ENCODE measurements around the gene SBDS. TPM values are rescaled to one million over a fixed set of nuclear protein-coding genes. Genes with fewer than 3 reads are reported as not detected.
"Not testable (repeated sequence)": the region's sequence is repeated elsewhere in the genome, so short reads cannot be mapped to it uniquely, and the experiment has no call there.

SBDS gene
- polyA plus RNA-seq, 4 donors = 87.9 to 309 (median 203) TPM

DNA sequence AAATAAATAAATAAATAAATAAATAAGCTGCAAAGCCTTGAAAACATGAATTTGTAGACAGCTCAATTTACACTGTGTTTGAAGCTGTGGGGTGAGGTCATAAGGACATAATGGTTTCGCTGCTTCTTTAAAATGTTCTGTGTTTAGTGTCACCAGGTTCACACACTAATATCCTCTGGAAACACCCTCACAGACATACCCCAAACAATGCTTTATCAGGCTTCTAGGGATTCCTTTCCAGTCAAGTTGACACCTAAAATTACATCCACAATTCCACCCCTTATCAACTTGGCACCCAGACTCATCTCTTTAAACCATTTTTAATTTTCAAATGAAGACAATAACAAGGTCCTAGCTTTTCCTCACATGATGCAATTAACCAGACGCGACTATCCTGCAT is 5.8 kb downstream of the SBDS start:
- H3K9me3 ChIP-seq (ENCODE audit: control insufficient read depth in 2 of 2, insufficient read depth in 1 of 2, low read depth in 1 of 2, low read length in 1 of 2); H3K27ac ChIP-seq (ENCODE audit: low read depth in 1 of 3, low read length in 2 of 3); FAIRE-seq; H3K4me3 ChIP-seq (ENCODE audit: low read depth in 1 of 3, low read length in 3 of 3); H3K27me3 ChIP-seq (ENCODE audit: control insufficient read depth in 3 of 3, insufficient read depth in 3 of 3, low read length in 3 of 3); H3K4me1 ChIP-seq (ENCODE audit: control insufficient read depth in 3 of 3, insufficient read depth in 2 of 3, low read depth in 1 of 3, low read length in 2 of 3); DNase-seq: not testable (repeated sequence)
- H3K36me3 ChIP-seq (ENCODE audit: control insufficient read depth in 3 of 3, insufficient read depth in 2 of 3, low read depth in 1 of 3, low read length in 3 of 3) = peaks cover 7 to 25% (median 8%) of the 10 kb centered on the region in 3 donors
- WGBS, 3 donors = 82 to 100% (median 94%) methylated on average over 1 of the region's 3 CpGs

DNA sequence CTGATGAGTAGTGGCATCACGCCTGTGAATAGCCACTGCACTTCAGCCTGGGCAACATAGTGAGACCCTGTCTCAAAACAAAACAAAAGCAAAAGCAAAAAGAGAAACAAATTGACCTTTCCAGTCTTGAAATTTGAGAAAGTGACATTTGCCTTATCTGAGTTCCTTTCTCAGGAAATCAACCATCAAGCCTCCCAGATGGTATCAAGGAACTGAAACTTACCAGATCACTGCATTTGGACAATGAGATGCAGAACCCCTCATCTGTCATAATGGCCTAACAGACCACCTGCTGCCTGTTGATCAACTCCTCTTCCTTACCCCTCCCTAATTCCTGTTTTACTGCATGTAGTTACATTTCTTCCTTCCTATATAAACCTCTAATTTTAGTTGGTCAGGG is 15.1 kb downstream of the SBDS start:
- FAIRE-seq; DNase-seq; H3K4me1 ChIP-seq (ENCODE audit: control insufficient read depth in 3 of 3, insufficient read depth in 2 of 3, low read depth in 1 of 3, low read length in 2 of 3); H3K36me3 ChIP-seq (ENCODE audit: control insufficient read depth in 3 of 3, insufficient read depth in 2 of 3, low read depth in 1 of 3, low read length in 3 of 3); H3K4me3 ChIP-seq (ENCODE audit: low read depth in 1 of 3, low read length in 3 of 3); H3K27me3 ChIP-seq (ENCODE audit: control insufficient read depth in 3 of 3, insufficient read depth in 3 of 3, low read length in 3 of 3); H3K27ac ChIP-seq (ENCODE audit: low read depth in 1 of 3, low read length in 2 of 3): not testable (repeated sequence)
- peaks cover 0 to 14% of the 10 kb centered on the region in 2 donors for H3K9me3 ChIP-seq (ENCODE audit: control insufficient read depth in 2 of 2, insufficient read depth in 1 of 2, low read depth in 1 of 2, low read length in 1 of 2)
- 84 to 93% (median 92%) methylated on average over 1 of the region's 1 CpG for WGBS, 3 donors

- WGBS, 3 donors = 93 to 94% (median 94%) methylated on average over 2 of the region's 2 CpGs
- not testable (repeated sequence) for DNase-seq, FAIRE-seq
Measured at GRCh38 chr7:66979013-66979412, 16.4 kb downstream of the SBDS start.

DNA sequence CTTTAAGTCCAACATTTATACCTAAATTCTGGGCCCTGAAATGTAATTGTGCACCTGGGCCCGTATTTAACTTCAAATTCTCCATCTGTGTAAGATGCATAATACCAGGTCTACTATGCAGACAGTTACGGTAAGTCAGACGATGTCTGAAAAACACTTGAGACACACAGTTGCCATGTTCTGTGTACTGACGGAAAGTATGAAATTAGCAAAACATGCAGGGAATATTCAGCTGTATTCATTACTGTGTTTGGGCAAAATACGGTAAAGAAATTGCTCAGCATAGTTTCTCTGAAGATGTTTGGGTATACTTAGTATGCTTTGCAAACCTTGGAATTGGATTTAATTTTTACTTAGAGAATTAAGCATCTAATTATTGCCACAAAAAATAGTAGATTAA is 17.1 kb downstream of the SBDS start:
- peaks cover 0 to 14% of the 10 kb centered on the region in 2 donors for H3K9me3 ChIP-seq (ENCODE audit: control insufficient read depth in 2 of 2, insufficient read depth in 1 of 2, low read depth in 1 of 2, low read length in 1 of 2)
- H3K27me3 ChIP-seq (ENCODE audit: control insufficient read depth in 3 of 3, insufficient read depth in 3 of 3, low read length in 3 of 3); H3K4me1 ChIP-seq (ENCODE audit: control insufficient read depth in 3 of 3, insufficient read depth in 2 of 3, low read depth in 1 of 3, low read length in 2 of 3); H3K4me3 ChIP-seq (ENCODE audit: low read depth in 1 of 3, low read length in 3 of 3); FAIRE-seq; H3K27ac ChIP-seq (ENCODE audit: low read depth in 1 of 3, low read length in 2 of 3); H3K36me3 ChIP-seq (ENCODE audit: control insufficient read depth in 3 of 3, insufficient read depth in 2 of 3, low read depth in 1 of 3, low read length in 3 of 3); DNase-seq: not testable (repeated sequence)
- WGBS, 3 donors = 89 to 98% (median 97%) methylated on average over 4 to 5 of the region's 5 CpGs

More at GRCh38 chr7:66979013-66979412, 16.4 kb downstream of the SBDS start:
- H3K4me3 ChIP-seq (ENCODE audit: low read depth in 1 of 3, low read length in 3 of 3); H3K4me1 ChIP-seq (ENCODE audit: control insufficient read depth in 3 of 3, insufficient read depth in 2 of 3, low read depth in 1 of 3, low read length in 2 of 3); H3K27ac ChIP-seq (ENCODE audit: low read depth in 1 of 3, low read length in 2 of 3); H3K36me3 ChIP-seq (ENCODE audit: control insufficient read depth in 3 of 3, insufficient read depth in 2 of 3, low read depth in 1 of 3, low read length in 3 of 3); H3K27me3 ChIP-seq (ENCODE audit: control insufficient read depth in 3 of 3, insufficient read depth in 3 of 3, low read length in 3 of 3): not testable (repeated sequence)
- peaks cover 0 to 14% of the 10 kb centered on the region in 2 donors for H3K9me3 ChIP-seq (ENCODE audit: control insufficient read depth in 2 of 2, insufficient read depth in 1 of 2, low read depth in 1 of 2, low read length in 1 of 2)

GRCh38 chr7:66974986-66975590 is 20.3 kb downstream of the SBDS start:
- 86 to 93% (median 90%) methylated on average over 15 of the region's 15 CpGs for WGBS, 3 donors
- Histone ChIP-seq H3K27me3 (ENCODE audit: control insufficient read depth in 3 of 3, insufficient read depth in 3 of 3, low read length in 3 of 3) (no peaks in the 10 kb centered on the region), H3K4me1 (ENCODE audit: control insufficient read depth in 3 of 3, insufficient read depth in 2 of 3, low read depth in 1 of 3, low read length in 2 of 3) (peaks cover 0 to 17% (median 2%) of the 10 kb centered on the region in 3 donors), H3K36me3 (ENCODE audit: control insufficient read depth in 3 of 3, insufficient read depth in 2 of 3, low read depth in 1 of 3, low read length in 3 of 3) (peaks cover 0 to 2% (median 0%) of the 10 kb centered on the region in 3 donors), H3K9me3 (ENCODE audit: control insufficient read depth in 2 of 2, insufficient read depth in 1 of 2, low read depth in 1 of 2, low read length in 1 of 2) (peaks cover 0 to 4% of the 10 kb centered on the region in 2 donors), H3K4me3 (ENCODE audit: low read depth in 1 of 3, low read length in 3 of 3) (no peak overlapping the region), H3K27ac (ENCODE audit: low read depth in 1 of 3, low read length in 2 of 3) (no peak overlapping the region)
- DNase-seq = no peak
- FAIRE-seq = no peak

- H3K27me3 ChIP-seq (ENCODE audit: control insufficient read depth in 3 of 3, insufficient read depth in 3 of 3, low read length in 3 of 3) = no peaks in the 10 kb centered on the region
- FAIRE-seq (no peak), DNase-seq (peak in 1 of 2 donors; percentile 69)
- peaks cover 0 to 18% (median 1%) of the 10 kb centered on the region in 3 donors for H3K4me1 ChIP-seq (ENCODE audit: control insufficient read depth in 3 of 3, insufficient read depth in 2 of 3, low read depth in 1 of 3, low read length in 2 of 3)
- 37 to 64% (median 43%) methylated on average over 5 of the region's 5 CpGs for WGBS, 3 donors
- H3K9me3 ChIP-seq (ENCODE audit: control insufficient read depth in 2 of 2, insufficient read depth in 1 of 2, low read depth in 1 of 2, low read length in 1 of 2) = no peaks in the 10 kb centered on the region
- no peak overlapping the region for H3K4me3 ChIP-seq (ENCODE audit: low read depth in 1 of 3, low read length in 3 of 3)
- H3K36me3 ChIP-seq (ENCODE audit: control insufficient read depth in 3 of 3, insufficient read depth in 2 of 3, low read depth in 1 of 3, low read length in 3 of 3) = no peaks in the 10 kb centered on the region
- no peak overlapping the region for H3K27ac ChIP-seq (ENCODE audit: low read depth in 1 of 3, low read length in 2 of 3)
Measured at GRCh38 chr7:66970310-66970709, 25.1 kb downstream of the SBDS start.

DNA sequence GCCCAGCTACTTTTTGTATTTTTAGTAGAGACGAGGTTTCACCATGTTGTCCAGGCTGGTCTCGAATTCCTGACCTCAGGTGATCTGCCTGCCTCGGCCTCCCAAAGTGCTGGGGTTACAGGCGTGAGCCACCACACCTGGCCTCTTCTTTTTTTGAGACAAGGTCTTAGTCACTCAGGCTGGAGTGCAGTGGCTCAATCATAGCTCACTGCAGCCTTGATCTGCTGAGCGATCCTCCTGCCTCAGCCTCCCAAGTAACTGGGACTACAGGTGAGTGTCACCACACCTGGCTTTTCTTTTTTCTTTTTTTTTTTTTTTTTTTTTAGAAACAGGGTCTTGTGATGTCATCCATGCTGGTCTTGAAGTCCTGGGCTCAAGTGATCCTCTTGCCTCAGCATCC is 26.4 kb downstream of the SBDS start:
- not testable (repeated sequence) for H3K4me3 ChIP-seq (ENCODE audit: low read depth in 1 of 3, low read length in 3 of 3); H3K36me3 ChIP-seq (ENCODE audit: control insufficient read depth in 3 of 3, insufficient read depth in 2 of 3, low read depth in 1 of 3, low read length in 3 of 3); H3K27ac ChIP-seq (ENCODE audit: low read depth in 1 of 3, low read length in 2 of 3); H3K27me3 ChIP-seq (ENCODE audit: control insufficient read depth in 3 of 3, insufficient read depth in 3 of 3, low read length in 3 of 3); DNase-seq; H3K9me3 ChIP-seq (ENCODE audit: control insufficient read depth in 2 of 2, insufficient read depth in 1 of 2, low read depth in 1 of 2, low read length in 1 of 2); FAIRE-seq
- WGBS, 3 donors = 93 to 97% (median 95%) methylated on average over 5 of the region's 5 CpGs
- peaks cover 0 to 18% (median 0%) of the 10 kb centered on the region in 3 donors for H3K4me1 ChIP-seq (ENCODE audit: control insufficient read depth in 3 of 3, insufficient read depth in 2 of 3, low read depth in 1 of 3, low read length in 2 of 3)

DNA sequence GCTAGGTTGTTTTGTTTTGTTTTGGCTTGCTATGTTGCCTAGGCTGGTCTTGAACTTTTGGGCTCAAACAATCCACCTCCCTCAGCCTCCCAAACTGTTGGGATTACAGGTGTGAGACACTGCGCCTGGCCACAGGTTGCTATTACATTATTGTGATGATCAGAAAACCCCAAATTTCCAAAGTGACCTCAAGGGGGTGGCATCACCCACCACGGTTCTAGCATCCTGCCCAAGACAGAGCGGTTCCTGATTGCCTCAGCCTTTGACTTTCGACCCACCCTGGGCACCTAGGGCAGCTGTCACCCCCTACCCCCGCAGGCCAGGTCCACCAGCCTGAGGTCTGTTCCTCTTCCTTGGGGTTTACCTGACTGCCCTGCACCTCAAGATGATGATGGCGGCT is 28.4 kb downstream of the SBDS start:
- Histone ChIP-seq H3K27ac (ENCODE audit: low read depth in 1 of 3, low read length in 2 of 3) (no peak overlapping the region), H3K36me3 (ENCODE audit: control insufficient read depth in 3 of 3, insufficient read depth in 2 of 3, low read depth in 1 of 3, low read length in 3 of 3) (no peaks in the 10 kb centered on the region), H3K4me1 (ENCODE audit: control insufficient read depth in 3 of 3, insufficient read depth in 2 of 3, low read depth in 1 of 3, low read length in 2 of 3) (peaks cover 0 to 8% (median 0%) of the 10 kb centered on the region in 3 donors), H3K27me3 (ENCODE audit: control insufficient read depth in 3 of 3, insufficient read depth in 3 of 3, low read length in 3 of 3) (no peaks in the 10 kb centered on the region), H3K9me3 (ENCODE audit: control insufficient read depth in 2 of 2, insufficient read depth in 1 of 2, low read depth in 1 of 2, low read length in 1 of 2) (no peaks in the 10 kb centered on the region), H3K4me3 (ENCODE audit: low read depth in 1 of 3, low read length in 3 of 3) (no peak overlapping the region)
- WGBS, 3 donors = 82 to 86% (median 84%) methylated on average over 6 of the region's 6 CpGs
- no peak for DNase-seq
- FAIRE-seq = no peak

GRCh38 chr7:66964411-66964810 is 31.0 kb downstream of the SBDS start:
- Histone ChIP-seq H3K36me3 (ENCODE audit: control insufficient read depth in 3 of 3, insufficient read depth in 2 of 3, low read depth in 1 of 3, low read length in 3 of 3) (peaks cover 0 to 18% (median 2%) of the 10 kb centered on the region in 3 donors), H3K27ac (ENCODE audit: low read depth in 1 of 3, low read length in 2 of 3) (no peak overlapping the region), H3K4me3 (ENCODE audit: low read depth in 1 of 3, low read length in 3 of 3) (no peak overlapping the region), H3K4me1 (ENCODE audit: control insufficient read depth in 3 of 3, insufficient read depth in 2 of 3, low read depth in 1 of 3, low read length in 2 of 3) (no peaks in the 10 kb centered on the region), H3K9me3 (ENCODE audit: control insufficient read depth in 2 of 2, insufficient read depth in 1 of 2, low read depth in 1 of 2, low read length in 1 of 2) (no peaks in the 10 kb centered on the region), H3K27me3 (ENCODE audit: control insufficient read depth in 3 of 3, insufficient read depth in 3 of 3, low read length in 3 of 3) (no peaks in the 10 kb centered on the region)
- FAIRE-seq (no peak), DNase-seq (peak in 1 of 2 donors; percentile 18)
- 23 to 35% (median 32%) methylated on average over 4 of the region's 4 CpGs for WGBS, 3 donors

Data from small intestine (tissue), 7 donors.